ENCODE data around the gene OLAH.

DNA sequence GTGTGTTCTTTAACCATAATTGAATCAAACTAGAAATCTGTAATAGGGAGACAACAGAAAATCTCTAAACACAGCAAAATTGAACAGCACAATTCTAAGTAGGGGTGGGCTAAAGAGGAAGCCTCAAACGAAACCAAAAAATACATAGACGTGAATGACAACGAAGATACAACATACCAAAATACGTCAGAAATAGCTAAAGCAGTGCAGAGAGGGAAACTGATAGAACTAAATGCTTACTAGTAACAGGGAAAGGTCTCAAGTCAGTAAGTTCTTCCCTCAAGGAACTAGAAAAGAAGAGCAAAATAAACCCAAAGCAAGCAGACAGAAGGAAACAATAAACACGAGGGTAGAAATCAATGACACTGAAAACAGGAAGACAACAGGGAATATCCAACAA is 72.5 kb downstream of the OLAH start:
- no peak for TF ChIP-seq EZH2phosphoT487 (IDR thresholded peaks at IDR 0.05; ENCODE audit: low read length)
- TF ChIP-seq, protein P1, sequence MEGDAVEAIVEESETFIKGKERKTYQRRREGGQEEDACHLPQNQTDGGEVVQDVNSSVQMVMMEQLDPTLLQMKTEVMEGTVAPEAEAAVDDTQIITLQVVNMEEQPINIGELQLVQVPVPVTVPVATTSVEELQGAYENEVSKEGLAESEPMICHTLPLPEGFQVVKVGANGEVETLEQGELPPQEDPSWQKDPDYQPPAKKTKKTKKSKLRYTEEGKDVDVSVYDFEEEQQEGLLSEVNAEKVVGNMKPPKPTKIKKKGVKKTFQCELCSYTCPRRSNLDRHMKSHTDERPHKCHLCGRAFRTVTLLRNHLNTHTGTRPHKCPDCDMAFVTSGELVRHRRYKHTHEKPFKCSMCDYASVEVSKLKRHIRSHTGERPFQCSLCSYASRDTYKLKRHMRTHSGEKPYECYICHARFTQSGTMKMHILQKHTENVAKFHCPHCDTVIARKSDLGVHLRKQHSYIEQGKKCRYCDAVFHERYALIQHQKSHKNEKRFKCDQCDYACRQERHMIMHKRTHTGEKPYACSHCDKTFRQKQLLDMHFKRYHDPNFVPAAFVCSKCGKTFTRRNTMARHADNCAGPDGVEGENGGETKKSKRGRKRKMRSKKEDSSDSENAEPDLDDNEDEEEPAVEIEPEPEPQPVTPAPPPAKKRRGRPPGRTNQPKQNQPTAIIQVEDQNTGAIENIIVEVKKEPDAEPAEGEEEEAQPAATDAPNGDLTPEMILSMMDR (IDR thresholded peaks at IDR 0.05; ENCODE audit: low read length) = no peak
